ENCODE measurements around the gene RGS7. TPM values are rescaled to one million over a fixed set of nuclear protein-coding genes. Genes with fewer than 3 reads are reported as not detected.

RGS7 gene
- total and polyA plus RNA-seq, 10 donors = 0.09 to 1.8 (median 0.72) TPM; not detected in 1

GRCh38 chr1:240998024-240998423, 359.0 kb downstream of the RGS7 start:
- TF ChIP-seq POLR2AphosphoS5 (IDR thresholded peaks at IDR 0.05) = no peak
- TF ChIP-seq CTCF (IDR thresholded peaks at IDR 0.05 in 8 of 11, conservative IDR thresholded peaks at IDR 0.05 in 3 of 11) = no peak
- no peak for TF ChIP-seq POLR2A (IDR thresholded peaks at IDR 0.05)
- H3K4me1 ChIP-seq = no peaks in the 10 kb centered on the region
- H3K27ac ChIP-seq = no peak overlapping the region
- no peaks in the 10 kb centered on the region for H3K27me3 ChIP-seq (replicated peaks in 1 of 7)
- DNase-seq = no peak
- intact Hi-C loops (cut with DNase I; ENCODE audit: low total_unique reads) = no loop called here
- H3K9me3 ChIP-seq = peaks cover 0 to 12% (median 0%) of the 10 kb centered on the region in 8 donors
- no peak overlapping the region for H3K4me3 ChIP-seq
- 57 to 67% (median 64%) methylated on average over 5 of the region's 5 CpGs for WGBS, 5 donors
- H3K36me3 ChIP-seq = no peaks in the 10 kb centered on the region

GRCh38 chr1:240993004-240993403, 364.0 kb downstream of the RGS7 start:
- intact Hi-C loops (cut with DNase I; ENCODE audit: low total_unique reads) = no loop called here

GRCh38 chr1:240991230-240991629, 365.8 kb downstream of the RGS7 start:
- no peak overlapping the region for H3K4me3 ChIP-seq
- H3K4me1 ChIP-seq = no peaks in the 10 kb centered on the region
- no peak for TF ChIP-seq POLR2AphosphoS5 (IDR thresholded peaks at IDR 0.05)
- no peak for TF ChIP-seq CTCF (IDR thresholded peaks at IDR 0.05 in 8 of 11, conservative IDR thresholded peaks at IDR 0.05 in 3 of 11)
- no peak for TF ChIP-seq POLR2A (IDR thresholded peaks at IDR 0.05)
- H3K9me3 ChIP-seq = peaks cover 0 to 8% (median 0%) of the 10 kb centered on the region in 8 donors
- no peak for DNase-seq
- no peak overlapping the region for H3K27ac ChIP-seq
- H3K36me3 ChIP-seq = no peaks in the 10 kb centered on the region
- H3K27me3 ChIP-seq (replicated peaks in 1 of 7) = no peaks in the 10 kb centered on the region
- WGBS, 5 donors = 69 to 75% (median 70%) methylated on average over 5 of the region's 5 CpGs
- intact Hi-C loops (cut with DNase I; ENCODE audit: low total_unique reads) = no loop called here

More at GRCh38 chr1:240993004-240993403, 364.0 kb downstream of the RGS7 start:
- H3K27me3 ChIP-seq (replicated peaks in 1 of 7) = no peaks in the 10 kb centered on the region
- no peaks in the 10 kb centered on the region for H3K36me3 ChIP-seq
- H3K27ac ChIP-seq = no peak overlapping the region
- H3K4me1 ChIP-seq = no peaks in the 10 kb centered on the region
- no peak for TF ChIP-seq POLR2AphosphoS5 (IDR thresholded peaks at IDR 0.05)
- TF ChIP-seq POLR2A (IDR thresholded peaks at IDR 0.05) = no peak
- no peak for TF ChIP-seq CTCF (IDR thresholded peaks at IDR 0.05 in 8 of 11, conservative IDR thresholded peaks at IDR 0.05 in 3 of 11)
- peaks cover 0 to 8% (median 0%) of the 10 kb centered on the region in 8 donors for H3K9me3 ChIP-seq
- no peak for DNase-seq
- 80 to 86% (median 82%) methylated on average over 2 of the region's 2 CpGs for whole genome bisulfite sequencing, 5 donors
- no peak overlapping the region for H3K4me3 ChIP-seq

GRCh38 chr1:240987928-240988327, 369.1 kb downstream of the RGS7 start:
- no peaks in the 10 kb centered on the region for H3K36me3 ChIP-seq
- no peaks in the 10 kb centered on the region for H3K4me1 ChIP-seq
- H3K27ac ChIP-seq = no peak overlapping the region
- H3K27me3 ChIP-seq (replicated peaks in 1 of 7) = no peaks in the 10 kb centered on the region
- H3K4me3 ChIP-seq = no peak overlapping the region
- intact Hi-C loops (cut with DNase I; ENCODE audit: low total_unique reads) = no loop called here
- no peak for DNase-seq
- WGBS, 5 donors = 72 to 82% (median 77%) methylated on average over 5 of the region's 5 CpGs
- TF ChIP-seq POLR2AphosphoS5 (IDR thresholded peaks at IDR 0.05) = no peak
- no peak for TF ChIP-seq CTCF (IDR thresholded peaks at IDR 0.05 in 8 of 11, conservative IDR thresholded peaks at IDR 0.05 in 3 of 11)
- no peak for TF ChIP-seq POLR2A (IDR thresholded peaks at IDR 0.05)
- peaks cover 0 to 8% (median 0%) of the 10 kb centered on the region in 8 donors for H3K9me3 ChIP-seq
